SJSA1 (cell line): ENCODE measurements around the gene SDHAF1. TPM values are rescaled to one million over a fixed set of nuclear protein-coding genes. Genes with fewer than 3 reads are reported as not detected.
"Not testable (repeated sequence)": the region's sequence is repeated elsewhere in the genome, so short reads cannot be mapped to it uniquely, and the experiment has no call there.

Experiments used
- DNase-seq, 2 experiments: peaks; one replicate each; pipeline ENCODE4 v3.0.0-alpha.2; 2015 to 2020; ENCODE audit warnings: low spot score in 2 of 2, low read depth in 1 of 2
- H3K27ac ChIP-seq: fragments of 250-450 bp; sonication (Bioruptor Pico); 2 replicates; pipeline ENCODE4 v1.5.1; 2020; ENCODE audit warnings: mild to moderate bottlenecking, moderate library complexity
- H3K27me3 ChIP-seq: fragments of 250-450 bp; sonication (Bioruptor Pico); replicated peaks from 2 replicates; pipeline ENCODE4 v1.5.1; 2020; ENCODE audit warnings: mild to moderate bottlenecking, moderate library complexity
- H3K36me3 ChIP-seq: fragments of 250-450 bp; sonication (Bioruptor Pico); 2 replicates; pipeline ENCODE4 v1.5.1; 2020; ENCODE audit warnings: mild to moderate bottlenecking
- H3K4me1 ChIP-seq: fragments of 250-450 bp; sonication (Bioruptor Pico); replicated peaks from 2 replicates; pipeline ENCODE4 v1.6.1; 2021; ENCODE audit warnings: mild to moderate bottlenecking
- H3K4me3 ChIP-seq: fragments of 250-450 bp; sonication (Bioruptor Pico); 2 replicates; pipeline ENCODE4 v1.5.1; 2020; ENCODE audit warnings: mild to moderate bottlenecking
- H3K9me3 ChIP-seq: fragments of 250-450 bp; sonication (Bioruptor Pico); replicated peaks from 2 replicates; pipeline ENCODE4 v1.5.1; 2020; ENCODE audit warnings: mild to moderate bottlenecking
- total RNA-seq: library from RNA; depleted of rRNA; stranded (reverse); fragments of >200 nt; shearing (Covaris generic); gene quantifications from 2 replicates; pipeline ENCODE4 v1.2.3, GENCODE V29; 2014; rRNA removed

The SDHAF1 gene
- total RNA-seq: 34.4 and 53.4 TPM in 2 replicates

- H3K9me3 ChIP-seq: no peaks in the 10 kb centered on the region
- no peak within 1 kb of the TSS; the same call in 1 of the 2 replicates for H3K27ac ChIP-seq
- H3K36me3 ChIP-seq: peaks cover 26% of the 10 kb centered on the region
- peaks cover 8% of the 10 kb centered on the region for H3K4me1 ChIP-seq
- DNase-seq: peak; percentile 87 to 95
- H3K4me3 ChIP-seq: peak within 1 kb of the TSS; percentile 74
- H3K27me3 ChIP-seq: no peaks in the 10 kb centered on the region
Observed at GRCh38 chr19:35995048-35995993, at the start of gene SDHAF1. Gene SDHAF1, plus strand, starts transcription at chr19:35995188. Its CDS starts 87 bp downstream, at chr19:35995275.

- DNase-seq: no peak
- no peak overlapping the region for H3K27ac ChIP-seq
- no peak overlapping the region for H3K4me3 ChIP-seq
- no peaks in the 10 kb centered on the region for H3K36me3 ChIP-seq
- no peaks in the 10 kb centered on the region; the same call in 1 of the 2 replicates for H3K4me1 ChIP-seq
- H3K27me3 ChIP-seq: no peaks in the 10 kb centered on the region
- no peaks in the 10 kb centered on the region for H3K9me3 ChIP-seq
Observed at GRCh38 chr19:35946203-35946602, 48.8 kb upstream of the SDHAF1 start.

- Histone ChIP-seq H3K9me3 (no peaks in the 10 kb centered on the region), H3K4me1 (no peaks in the 10 kb centered on the region; the same call in 1 of the 2 replicates), H3K4me3 (no peak overlapping the region), H3K27ac (no peak overlapping the region), H3K27me3 (no peaks in the 10 kb centered on the region; the same call in 1 of the 2 replicates), H3K36me3 (no peaks in the 10 kb centered on the region)
- no peak for DNase-seq
Observed at GRCh38 chr19:35949131-35949530, 45.9 kb upstream of the SDHAF1 start.

- DNase-seq: no peak
- H3K27me3 ChIP-seq: peaks cover 24% of the 10 kb centered on the region
- peaks cover 4% of the 10 kb centered on the region; the same call in 1 of the 2 replicates for H3K4me1 ChIP-seq
- 0 out of 2 replicates have a peak, but pooled peaks cover 5% of the 10 kb centered on the region for H3K9me3 ChIP-seq
- no peak overlapping the region for H3K27ac ChIP-seq
- no peak overlapping the region for H3K4me3 ChIP-seq
- no peaks in the 10 kb centered on the region for H3K36me3 ChIP-seq
Observed at GRCh38 chr19:35955881-35956634, 38.9 kb upstream of the SDHAF1 start.

GRCh38 chr19:35957411-35957810, 37.6 kb upstream of the SDHAF1 start:
- DNase-seq, H3K36me3 ChIP-seq, H3K9me3 ChIP-seq, H3K4me3 ChIP-seq, H3K27ac ChIP-seq, H3K4me1 ChIP-seq: not testable (repeated sequence)
- peaks cover 28% of the 10 kb centered on the region for H3K27me3 ChIP-seq

- Histone ChIP-seq H3K36me3 (no peaks in the 10 kb centered on the region), H3K27ac (no peak overlapping the region), H3K4me1 (peaks cover 4% of the 10 kb centered on the region; the same call in 1 of the 2 replicates), H3K9me3 (0 out of 2 replicates have a peak, but pooled peaks cover 5% of the 10 kb centered on the region), H3K27me3 (peaks cover 28% of the 10 kb centered on the region), H3K4me3 (no peak overlapping the region)
- DNase-seq: no peak
Observed at GRCh38 chr19:35958660-35959039, 36.3 kb upstream of the SDHAF1 start.

GRCh38 chr19:35959040-35959967, 35.7 kb upstream of the SDHAF1 start:
- Histone ChIP-seq H3K27me3 (peaks cover 28% of the 10 kb centered on the region), H3K27ac (no peak overlapping the region), H3K4me3 (no peak overlapping the region), H3K9me3 (0 out of 2 replicates have a peak, but pooled peaks cover 5% of the 10 kb centered on the region), H3K36me3 (no peaks in the 10 kb centered on the region), H3K4me1 (peaks cover 4% of the 10 kb centered on the region; the same call in 1 of the 2 replicates)
- no peak for DNase-seq

- Histone ChIP-seq H3K27me3 (peaks cover 28% of the 10 kb centered on the region), H3K4me3 (no peak overlapping the region), H3K36me3 (no peaks in the 10 kb centered on the region), H3K27ac (no peak overlapping the region), H3K4me1 (peaks cover 4% of the 10 kb centered on the region; the same call in 1 of the 2 replicates), H3K9me3 (0 out of 2 replicates have a peak, but pooled peaks cover 5% of the 10 kb centered on the region)
- DNase-seq: no peak
Observed at GRCh38 chr19:35959968-35960320, 35.0 kb upstream of the SDHAF1 start.

GRCh38 chr19:35960432-35960972, 34.5 kb upstream of the SDHAF1 start:
- H3K27ac ChIP-seq: no peak overlapping the region
- no peak for DNase-seq
- H3K4me3 ChIP-seq: no peak overlapping the region
- H3K36me3 ChIP-seq: no peaks in the 10 kb centered on the region
- H3K4me1 ChIP-seq: peaks cover 4% of the 10 kb centered on the region; the same call in 1 of the 2 replicates
- peaks cover 28% of the 10 kb centered on the region for H3K27me3 ChIP-seq
- 0 out of 2 replicates have a peak, but pooled peaks cover 5% of the 10 kb centered on the region for H3K9me3 ChIP-seq

GRCh38 chr19:35963514-35963913, 31.5 kb upstream of the SDHAF1 start:
- H3K4me3 ChIP-seq: no peak overlapping the region
- H3K4me1 ChIP-seq: peaks cover 4% of the 10 kb centered on the region; the same call in 1 of the 2 replicates
- H3K27me3 ChIP-seq: peaks cover 23% of the 10 kb centered on the region
- H3K27ac ChIP-seq: no peak overlapping the region
- H3K36me3 ChIP-seq: no peaks in the 10 kb centered on the region
- DNase-seq: peak in 1 of 2 experiments; percentile 16
- no peaks in the 10 kb centered on the region for H3K9me3 ChIP-seq

GRCh38 chr19:35966771-35967170, 28.2 kb upstream of the SDHAF1 start:
- no peaks in the 10 kb centered on the region for H3K36me3 ChIP-seq
- no peaks in the 10 kb centered on the region for H3K9me3 ChIP-seq
- H3K27me3 ChIP-seq: peaks cover 8% of the 10 kb centered on the region
- no peak overlapping the region for H3K4me3 ChIP-seq
- no peak overlapping the region for H3K27ac ChIP-seq
- H3K4me1 ChIP-seq: no peaks in the 10 kb centered on the region
- no peak for DNase-seq

GRCh38 chr19:35973487-35973886, 21.5 kb upstream of the SDHAF1 start:
- Histone ChIP-seq H3K4me3 (no peak overlapping the region), H3K36me3 (no peaks in the 10 kb centered on the region), H3K27ac (no peak overlapping the region), H3K9me3 (no peaks in the 10 kb centered on the region), H3K27me3 (peaks cover 3% of the 10 kb centered on the region), H3K4me1 (no peaks in the 10 kb centered on the region)
- DNase-seq: no peak
